ENCODE measurements around the gene TMEM192.
A peak's percentile ranks its signal among the peaks of the same experiment; 100 is the strongest.

Gene TMEM192

GRCh38 chr4:165124488-165124887 is 11.8 kb upstream of the TMEM192 start:
- no peak overlapping the region for H3K4me3 ChIP-seq (replicated peaks; ENCODE audit: low read depth, low read length)
- no peak for DNase-seq (ENCODE audit: low read depth)
- TF ChIP-seq CTCF (IDR thresholded peaks at IDR 0.05; ENCODE audit: low read length, missing control alignments): no peak

GRCh38 chr4:165118256-165118909 is 5.7 kb upstream of the TMEM192 start:
- TF ChIP-seq CTCF (IDR thresholded peaks at IDR 0.05; ENCODE audit: low read length, missing control alignments): no peak
- DNase-seq (ENCODE audit: low read depth): no peak
- H3K4me3 ChIP-seq (replicated peaks; ENCODE audit: low read depth, low read length): no peak overlapping the region

GRCh38 chr4:165115301-165115700 is 2.6 kb upstream of the TMEM192 start:
- no peak for DNase-seq (ENCODE audit: low read depth)
- H3K4me3 ChIP-seq (replicated peaks; ENCODE audit: low read depth, low read length): no peak overlapping the region
- no peak for TF ChIP-seq CTCF (IDR thresholded peaks at IDR 0.05; ENCODE audit: low read length, missing control alignments)

GRCh38 chr4:165111906-165112367 is 723 bp downstream of the TMEM192 start:
- DNase-seq (ENCODE audit: low read depth): no peak
- H3K4me3 ChIP-seq (replicated peaks; ENCODE audit: low read depth, low read length): peak overlapping the region; percentile 88
- no peak for TF ChIP-seq CTCF (IDR thresholded peaks at IDR 0.05; ENCODE audit: low read length, missing control alignments)

- H3K4me3 ChIP-seq (replicated peaks; ENCODE audit: low read depth, low read length): no peak overlapping the region
- no peak for TF ChIP-seq CTCF (IDR thresholded peaks at IDR 0.05; ENCODE audit: low read length, missing control alignments)
- no peak for DNase-seq (ENCODE audit: low read depth)
Measured at GRCh38 chr4:165106518-165106917, 6.1 kb downstream of the TMEM192 start.

GRCh38 chr4:165101641-165102040 is 11.0 kb downstream of the TMEM192 start:
- DNase-seq (ENCODE audit: low read depth): no peak
- H3K4me3 ChIP-seq (replicated peaks; ENCODE audit: low read depth, low read length): no peak overlapping the region
- no peak for TF ChIP-seq CTCF (IDR thresholded peaks at IDR 0.05; ENCODE audit: low read length, missing control alignments)

GRCh38 chr4:165096776-165097175 is 15.9 kb downstream of the TMEM192 start:
- no peak overlapping the region for H3K4me3 ChIP-seq (replicated peaks; ENCODE audit: low read depth, low read length)
- TF ChIP-seq CTCF (IDR thresholded peaks at IDR 0.05; ENCODE audit: low read length, missing control alignments): peak; percentile 63
- DNase-seq (ENCODE audit: low read depth): peak; percentile 53

All from fibroblast of pulmonary artery (primary cell).